Body of pancreas (tissue), 4 donors: ENCODE measurements around the gene MAMDC2. TPM values are rescaled to one million over a fixed set of nuclear protein-coding genes. Genes with fewer than 3 reads are reported as not detected.

Source experiments
- ATAC-seq: fragments of 150-250 bp; one replicate; pipeline ENCODE4 v1.9.1; 2016
- DNase-seq, 4 donors: peaks; one replicate each; pipeline ENCODE4 v3.0.0-alpha.2; 2019
- H3K27ac ChIP-seq, 4 donors: fragments of 200-600 bp; sonication (generic); 1 replicate in 3 of 4; 2 replicates in 1 of 4; pipeline versions ENCODE4 v1.5.1 to v1.6.1; 2016 to 2019; ENCODE audit warnings: mild to moderate bottlenecking in 1 of 4, mixed read lengths in 1 of 4, moderate library complexity in 1 of 4
- H3K27me3 ChIP-seq, 2 donors: fragments of 200-600 bp; sonication (generic); one replicate each; pipeline ENCODE4 v1.6.0; 2016; ENCODE audit warnings: mild to moderate bottlenecking in 1 of 2
- H3K36me3 ChIP-seq, 2 donors: fragments of 200-600 bp; sonication (generic); replicated peaks in 1 of 2; 2 replicates each; pipeline ENCODE4 v1.5.1; 2016; ENCODE audit warnings: low read depth in 2 of 2; ENCODE audit not compliant: insufficient read depth in 1 of 2
- H3K4me1 ChIP-seq: fragments of 200-600 bp; sonication (generic); one replicate; pipeline ENCODE4 v1.6.0; 2016
- H3K4me3 ChIP-seq, 2 donors: fragments of 200-600 bp; sonication (generic); 1 replicate in 1 of 2; 2 replicates in 1 of 2; pipeline ENCODE4 v1.5.1; 2016 to 2019
- H3K9me3 ChIP-seq, 3 donors: fragments of 200-600 bp; sonication (generic); 1 replicate in 2 of 3; 2 replicates in 1 of 3; pipeline ENCODE4 v1.5.1; 2016
- POLR2A ChIP-seq, 3 donors: fragments of 450-650 bp; IDR thresholded peaks; one replicate each; pipeline ENCODE4 v1.6.1; 2016; ENCODE audit warnings: antibody characterized with exemption in 3 of 3, mild to moderate bottlenecking in 2 of 3
- WGBS, 2 donors: methylation state at CpG; one replicate each; pipeline ENCODE4 v1.1.5; 2017; 5-methylcytosine and 5-hydroxymethylcytosine counted together
- intact Hi-C: fragments of 100-400 bp; cut with DNase I; formaldehyde crosslinking; loops from one replicate; pipeline ENCODE4 v1.15.1; 2023
- total RNA-seq, 2 donors: library from RNA; depleted of rRNA; stranded (reverse); fragments of >200 nt; gene quantifications; one replicate each; pipeline ENCODE4 v1.1.0, GENCODE V29; 2016
- TF ChIP-seq, protein P1 (sequence below), 7 experiments: fragments of 450-650 bp in 4 of 7; fragments of 200-600 bp in 3 of 7; sonication (generic) in 3 of 7; IDR thresholded peaks; one replicate each; pipeline ENCODE4 v1.5.1; 2016 to 2019; ENCODE audit warnings: antibody characterized with exemption in 7 of 7

Gene MAMDC2
- total RNA-seq, 2 donors from 2014 or later: 4.0 to 17.1 TPM

DNA sequence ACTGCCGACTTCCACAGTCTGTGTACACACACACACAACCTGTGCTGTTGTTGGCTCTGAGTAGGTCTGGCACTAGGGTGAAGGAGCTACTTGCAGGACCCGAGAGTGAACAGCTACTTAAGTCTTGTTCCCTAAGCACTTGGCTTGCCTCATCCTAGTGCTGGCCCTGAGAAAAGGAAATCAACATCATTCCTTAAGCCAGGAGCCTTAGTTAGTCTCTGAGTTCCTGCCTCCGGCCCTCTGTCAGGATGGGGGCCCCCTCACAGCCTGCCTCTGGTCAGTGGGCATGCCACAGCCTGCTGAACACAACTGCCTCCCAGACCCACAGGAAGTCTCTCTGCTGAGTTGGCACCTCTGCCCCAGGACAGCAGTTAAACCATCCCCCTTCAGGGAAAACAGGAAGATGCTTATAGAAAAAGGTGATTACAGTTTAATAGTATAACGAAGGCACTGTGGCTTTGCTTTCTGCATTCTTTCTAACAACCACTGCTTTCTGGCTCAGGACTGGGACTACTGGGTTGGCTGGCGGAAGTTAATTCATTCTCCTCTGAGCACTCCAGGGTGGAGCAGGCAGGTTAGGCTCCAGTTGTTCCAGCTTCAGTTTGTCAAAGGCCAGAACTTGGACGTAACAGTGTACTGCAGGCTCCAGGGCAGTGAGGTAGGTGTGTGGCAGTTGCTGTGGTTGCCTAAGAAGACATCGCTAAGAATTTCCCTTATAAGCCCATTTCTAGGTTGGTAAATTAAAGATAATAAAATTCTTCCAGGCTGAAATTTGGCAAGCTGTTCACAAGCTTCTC is 2.8 kb downstream of the MAMDC2 start:
- H3K4me1 ChIP-seq: peaks cover 20% of the 10 kb centered on the region
- no peak overlapping the region for H3K4me3 ChIP-seq
- H3K27me3 ChIP-seq: no peaks in the 10 kb centered on the region
- H3K9me3 ChIP-seq: no peaks in the 10 kb centered on the region
- no peak for ATAC-seq
- intact Hi-C loops: no loop called here
- H3K36me3 ChIP-seq: no peaks in the 10 kb centered on the region
- WGBS, 2 donors: 65 to 86% methylated on average over 6 to 7 of the region's 7 CpGs
- TF ChIP-seq, protein P1, sequence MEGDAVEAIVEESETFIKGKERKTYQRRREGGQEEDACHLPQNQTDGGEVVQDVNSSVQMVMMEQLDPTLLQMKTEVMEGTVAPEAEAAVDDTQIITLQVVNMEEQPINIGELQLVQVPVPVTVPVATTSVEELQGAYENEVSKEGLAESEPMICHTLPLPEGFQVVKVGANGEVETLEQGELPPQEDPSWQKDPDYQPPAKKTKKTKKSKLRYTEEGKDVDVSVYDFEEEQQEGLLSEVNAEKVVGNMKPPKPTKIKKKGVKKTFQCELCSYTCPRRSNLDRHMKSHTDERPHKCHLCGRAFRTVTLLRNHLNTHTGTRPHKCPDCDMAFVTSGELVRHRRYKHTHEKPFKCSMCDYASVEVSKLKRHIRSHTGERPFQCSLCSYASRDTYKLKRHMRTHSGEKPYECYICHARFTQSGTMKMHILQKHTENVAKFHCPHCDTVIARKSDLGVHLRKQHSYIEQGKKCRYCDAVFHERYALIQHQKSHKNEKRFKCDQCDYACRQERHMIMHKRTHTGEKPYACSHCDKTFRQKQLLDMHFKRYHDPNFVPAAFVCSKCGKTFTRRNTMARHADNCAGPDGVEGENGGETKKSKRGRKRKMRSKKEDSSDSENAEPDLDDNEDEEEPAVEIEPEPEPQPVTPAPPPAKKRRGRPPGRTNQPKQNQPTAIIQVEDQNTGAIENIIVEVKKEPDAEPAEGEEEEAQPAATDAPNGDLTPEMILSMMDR (IDR thresholded peaks at IDR 0.05): no peak
- TF ChIP-seq POLR2A (IDR thresholded peaks at IDR 0.05): no peak
- peak in 1 of 4 donors; percentile 17 for DNase-seq
- no peak overlapping the region for H3K27ac ChIP-seq

GRCh38 chr9:70049236-70049635 is 5.6 kb downstream of the MAMDC2 start:
- H3K27me3 ChIP-seq: no peaks in the 10 kb centered on the region
- no peak overlapping the region for H3K4me3 ChIP-seq
- TF ChIP-seq POLR2A (IDR thresholded peaks at IDR 0.05): no peak
- TF ChIP-seq, protein P1 (IDR thresholded peaks at IDR 0.05): no peak
- WGBS, 2 donors: 71 to 73% methylated on average over 4 of the region's 4 CpGs
- H3K36me3 ChIP-seq: no peaks in the 10 kb centered on the region
- H3K27ac ChIP-seq: peak overlapping the region in 1 of 4 donors; percentile 40
- H3K4me1 ChIP-seq: peaks cover 32% of the 10 kb centered on the region
- ATAC-seq: no peak
- intact Hi-C loops: no loop called here
- peak; percentile 30 to 72 (median 56) for DNase-seq
- H3K9me3 ChIP-seq: no peaks in the 10 kb centered on the region

DNA sequence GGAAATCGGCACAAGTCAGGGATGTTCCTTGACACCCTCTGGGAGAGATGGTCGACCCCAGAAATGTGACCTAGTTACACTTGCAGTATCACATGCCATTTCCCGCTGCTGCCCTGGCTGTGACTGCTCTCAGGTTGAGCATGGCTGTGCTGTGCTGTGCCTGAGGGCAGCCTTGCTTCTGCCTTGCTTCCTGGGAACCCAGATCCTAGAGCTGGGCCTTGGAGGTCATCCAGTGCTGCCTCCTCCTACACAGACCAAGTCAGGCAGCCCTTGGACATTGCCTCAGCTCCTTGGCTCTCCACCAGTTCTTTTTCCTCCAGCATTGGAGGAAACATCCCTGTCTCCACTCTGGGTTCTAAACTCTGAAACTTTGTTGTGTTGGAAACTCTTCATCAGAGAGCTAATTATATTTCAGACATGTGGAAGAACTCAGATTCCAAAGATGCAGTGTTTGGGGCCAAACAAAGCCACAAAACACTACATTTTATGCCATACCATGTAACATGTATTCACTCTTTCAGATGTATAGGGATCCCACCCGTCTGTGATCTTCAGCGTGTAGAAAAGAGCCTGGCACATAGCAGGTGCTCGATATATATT is 6.1 kb downstream of the MAMDC2 start:
- intact Hi-C loops: no loop called here
- H3K36me3 ChIP-seq: no peaks in the 10 kb centered on the region
- ATAC-seq (no peak), DNase-seq (peak; percentile 35 to 78 (median 64))
- no peaks in the 10 kb centered on the region for H3K9me3 ChIP-seq
- peak overlapping the region in 1 of 4 donors; percentile 40 for H3K27ac ChIP-seq
- H3K4me3 ChIP-seq: no peak overlapping the region
- no peak for TF ChIP-seq POLR2A (IDR thresholded peaks at IDR 0.05)
- TF ChIP-seq, protein P1 (IDR thresholded peaks at IDR 0.05): no peak
- WGBS, 2 donors: 68 to 86% methylated on average over 4 to 6 of the region's 6 CpGs
- no peaks in the 10 kb centered on the region for H3K27me3 ChIP-seq
- H3K4me1 ChIP-seq: peaks cover 28% of the 10 kb centered on the region

- Histone ChIP-seq H3K9me3 (no peaks in the 10 kb centered on the region), H3K27ac (peak overlapping the region in 3 of 4 donors; percentile 0 to 78 (median 69)), H3K4me1 (peaks cover 26% of the 10 kb centered on the region), H3K27me3 (no peaks in the 10 kb centered on the region), H3K4me3 (no peak overlapping the region), H3K36me3 (no peaks in the 10 kb centered on the region)
- intact Hi-C loops: no loop called here
- DNase-seq (peak; percentile 42 to 67 (median 54)), ATAC-seq (peak; percentile 69)
- WGBS, 2 donors: 43 to 71% methylated on average over 1 of the region's 1 CpG
- TF ChIP-seq, protein P1 (IDR thresholded peaks at IDR 0.05): no peak
These were observed 9.1 kb downstream of the MAMDC2 start for GRCh38 chr9:70052768-70053167.
